Breast epithelium (tissue), 4 donors: ENCODE data around the gene RRAGA. TPM values are rescaled to one million over a fixed set of nuclear protein-coding genes. Genes with fewer than 3 reads are reported as not detected.
A peak's percentile ranks its signal among the peaks of the same experiment; 100 is the strongest.
"Not testable (repeated sequence)": the region's sequence is repeated elsewhere in the genome, so short reads cannot be mapped to it uniquely, and the experiment has no call there.

Source experiments
- DNase-seq, 2 donors: peaks; one replicate each; pipeline ENCODE4 v3.0.0-alpha.2; 2019; ENCODE audit warnings: low spot score in 2 of 2
- H3K27ac ChIP-seq, 2 donors: fragments of 200-600 bp; sonication (generic) in 1 of 2; one replicate each; pipeline ENCODE4 v1.5.1; 2016 to 2019; ENCODE audit warnings: mild to moderate bottlenecking in 1 of 2
- H3K27me3 ChIP-seq, 2 donors: fragments of 200-600 bp; sonication (generic) in 1 of 2; one replicate each; pipeline versions ENCODE4 v1.5.1 to v1.6.0; 2017 to 2019; ENCODE audit warnings: control low read depth in 1 of 2, mild to moderate bottlenecking in 1 of 2
- H3K36me3 ChIP-seq: fragments of 200-600 bp; one replicate; pipeline ENCODE4 v1.5.1; 2019
- H3K4me1 ChIP-seq, 2 donors: fragments of 200-600 bp; sonication (generic); one replicate each; pipeline ENCODE4 v1.5.1; 2016 to 2019; ENCODE audit warnings: control low read depth in 1 of 2
- H3K4me3 ChIP-seq, 3 donors: fragments of 200-600 bp; sonication (generic); 1 replicate in 2 of 3; 2 replicates in 1 of 3; pipeline ENCODE4 v1.5.1; 2016 to 2019; ENCODE audit warnings: mild to moderate bottlenecking in 3 of 3, moderate library complexity in 2 of 3
- H3K9me3 ChIP-seq, 2 donors: fragments of 200-600 bp; sonication (generic) in 1 of 2; one replicate each; pipeline ENCODE4 v1.5.1; 2016 to 2019; ENCODE audit warnings: control low read depth in 1 of 2
- CTCF ChIP-seq, 3 donors: fragments of 450-650 bp; IDR thresholded peaks; one replicate each; pipeline ENCODE4 v1.5.1; 2016 to 2017; ENCODE audit warnings: antibody characterized with exemption in 3 of 3, mild to moderate bottlenecking in 3 of 3, moderate library complexity in 3 of 3
- POLR2A ChIP-seq: fragments of 450-650 bp; IDR thresholded peaks from one replicate; pipeline ENCODE4 v1.6.1; 2016; ENCODE audit warnings: antibody characterized with exemption, mild to moderate bottlenecking, moderate library complexity
- POLR2AphosphoS5 ChIP-seq, 3 donors: sonication (generic); formaldehyde crosslinking; IDR thresholded peaks; one replicate each; pipeline ENCODE4 v1.6.1; 2017; ENCODE audit warnings: antibody characterized with exemption in 3 of 3
- intact Hi-C: fragments of 100-400 bp; cut with DNase I; formaldehyde crosslinking; loops from one replicate; pipeline ENCODE4 v1.15.1; 2023; ENCODE audit warnings: low total_unique reads
- total RNA-seq, 3 donors: library from RNA; depleted of rRNA; stranded (reverse); fragments of >200 nt; gene quantifications; one replicate each; pipeline ENCODE4 v1.1.0, GENCODE V29; 2016

Gene RRAGA
- total RNA-seq, 3 donors from 2014 or later, result 39.1 to 48.6 (median 43.6) TPM

- intact Hi-C loops, result no loop called here
- Histone ChIP-seq H3K4me1 (no peaks in the 10 kb centered on the region), H3K9me3 (no peaks in the 10 kb centered on the region), H3K27me3 (no peaks in the 10 kb centered on the region), H3K4me3 (no peak overlapping the region), H3K36me3 (no peaks in the 10 kb centered on the region), H3K27ac (no peak overlapping the region)
- DNase-seq, result no peak
- TF ChIP-seq POLR2A (no peak), CTCF (IDR thresholded peaks at IDR 0.05) (no peak), POLR2AphosphoS5 (IDR thresholded peaks at IDR 0.05) (no peak)
Observed at GRCh38 chr9:19074836-19075235, 25.6 kb downstream of the RRAGA start.

DNA sequence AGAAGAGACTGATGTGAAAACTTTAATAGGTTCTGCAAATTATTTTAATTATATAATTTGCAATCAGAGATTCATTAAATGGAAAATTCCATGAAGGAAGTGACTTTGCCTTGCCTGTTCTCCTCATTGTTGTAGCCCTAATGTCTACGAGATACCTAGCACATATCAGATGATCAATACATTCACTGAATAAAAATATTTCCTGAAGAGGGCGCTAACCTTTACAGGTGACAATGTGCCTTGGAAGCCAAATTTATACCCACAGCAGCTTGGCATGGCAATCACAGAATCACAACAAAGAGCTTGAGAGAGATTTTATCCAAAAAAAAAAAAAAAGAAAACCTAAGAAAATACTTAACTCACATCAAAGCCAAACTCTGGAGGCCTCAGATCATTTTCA is 36.1 kb downstream of the RRAGA start:
- Histone ChIP-seq H3K27me3 (no peaks in the 10 kb centered on the region), H3K4me1 (no peaks in the 10 kb centered on the region), H3K9me3 (no peaks in the 10 kb centered on the region), H3K36me3 (peaks cover 7% of the 10 kb centered on the region), H3K4me3 (no peak overlapping the region), H3K27ac (no peak overlapping the region)
- TF ChIP-seq CTCF (IDR thresholded peaks at IDR 0.05), result peak in 2 of 3 donors; percentile 21 to 34
- no peak for TF ChIP-seq POLR2A
- intact Hi-C loops, result no loop called here
- DNase-seq, result no peak

GRCh38 chr9:19087106-19088000 is 38.1 kb downstream of the RRAGA start:
- H3K4me3 ChIP-seq, result no peak overlapping the region
- no peak for DNase-seq
- H3K27ac ChIP-seq, result no peak overlapping the region
- H3K27me3 ChIP-seq, result no peaks in the 10 kb centered on the region
- no peaks in the 10 kb centered on the region for H3K4me1 ChIP-seq
- TF ChIP-seq POLR2A (no peak), POLR2AphosphoS5 (IDR thresholded peaks at IDR 0.05) (no peak), CTCF (IDR thresholded peaks at IDR 0.05) (no peak)
- intact Hi-C loops, result no loop called here
- H3K9me3 ChIP-seq, result no peaks in the 10 kb centered on the region
- H3K36me3 ChIP-seq, result peaks cover 7% of the 10 kb centered on the region

GRCh38 chr9:19097431-19097830 is 48.2 kb downstream of the RRAGA start:
- DNase-seq, H3K27me3 ChIP-seq, H3K4me1 ChIP-seq, H3K36me3 ChIP-seq, H3K27ac ChIP-seq, H3K9me3 ChIP-seq, H3K4me3 ChIP-seq: not testable (repeated sequence)
- intact Hi-C loops, result loop anchor here (5.0 kb wide), 1 partner anchor 360 kb away; no protein-coding TSS in a partner anchor

Other genes starting within 250 kb of the RRAGA start
- gene SAXO1, start 16.2 kb upstream of the RRAGA start, total RNA-seq, result under 1 TPM in 2 of 3 donors, not detected in 1; 0.16 to 0.29 TPM
- gene HAUS6, start 53.5 kb downstream of the RRAGA start, total RNA-seq, result 10 to 100 TPM in 2 of 3 donors, 1 to 10 TPM in 1; 8.5 to 14.0 (median 10.5) TPM
- 1,000 to 10,000 TPM in 2 of 3 donors, 100 to 1,000 TPM in 1; 258 to 1,598 (median 1,157) TPM for gene PLIN2, start 78.1 kb downstream of the RRAGA start, total RNA-seq
- 100 to 1,000 TPM; 146 to 158 (median 148) TPM for gene DENND4C, start 181.3 kb downstream of the RRAGA start, total RNA-seq